HPDE6-E6E7 (cell line): ENCODE measurements around the gene CAMK4.

Experiments used
- DNase-seq: peaks from one replicate; pipeline ENCODE4 v3.0.0; 2011; ENCODE audit warnings: missing footprints; ENCODE audit errors: extremely low spot score

The CAMK4 gene

DNA sequence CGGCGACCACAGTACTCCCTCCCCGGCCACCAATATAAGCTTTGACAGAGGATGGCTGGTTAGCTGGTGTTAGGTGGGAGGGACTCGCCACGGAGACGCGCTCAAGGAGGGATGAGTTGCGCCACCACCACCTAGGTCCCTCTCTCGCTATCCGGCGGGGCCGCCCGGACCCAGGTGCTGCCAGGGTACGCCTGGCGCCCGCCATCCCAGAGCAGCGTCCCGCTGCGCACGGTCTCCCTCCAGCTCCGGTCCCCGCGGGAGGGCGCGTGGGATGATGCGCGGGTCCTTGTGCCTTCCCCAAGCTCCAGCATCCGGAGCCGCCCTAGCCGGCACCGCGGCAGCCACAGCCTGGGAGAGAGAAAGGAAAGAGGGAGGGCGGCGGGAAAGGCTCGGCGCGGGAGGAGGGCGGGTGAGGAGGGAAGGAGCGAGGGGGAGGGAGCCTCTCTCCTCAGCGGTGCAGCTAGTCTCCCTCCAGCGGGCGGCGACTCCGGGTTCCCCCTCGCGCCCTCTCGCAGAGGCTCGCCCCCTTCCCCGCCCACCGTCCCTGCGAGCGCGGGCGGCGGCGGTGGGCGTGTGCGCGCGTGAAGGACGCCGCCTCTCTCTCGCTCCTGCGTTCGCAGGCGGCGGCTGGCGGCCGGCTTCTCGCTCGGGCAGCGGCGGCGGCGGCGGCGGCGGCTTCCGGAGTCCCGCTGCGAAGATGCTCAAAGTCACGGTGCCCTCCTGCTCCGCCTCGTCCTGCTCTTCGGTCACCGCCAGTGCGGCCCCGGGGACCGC, at the start of gene CAMK4:
CAMK4 (plus strand) TSS at position 598 of the 774 bp plus-strand sequence; CDS start at position 698, 100 bp downstream.
- DNase-seq: peak; percentile 44

DNA sequence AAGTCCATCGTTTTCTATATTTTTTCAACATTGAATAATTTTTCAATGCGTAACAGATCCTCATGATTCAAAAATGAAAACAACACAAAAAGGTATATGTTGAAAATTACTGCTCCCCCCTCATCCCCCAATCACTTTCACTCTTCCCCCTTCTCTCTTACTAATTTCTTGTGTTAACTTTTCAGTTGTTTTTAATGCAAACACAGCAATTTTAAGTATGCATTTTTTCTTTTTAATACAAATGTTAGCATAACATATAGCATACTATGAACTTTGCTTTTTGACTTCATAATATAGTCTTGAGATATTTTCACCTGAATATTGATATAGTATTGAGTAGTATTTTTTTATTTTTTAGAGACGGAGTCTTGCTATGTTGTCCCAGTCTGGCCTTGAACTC, 41.1 kb upstream of the CAMK4 start:
- no peak for DNase-seq

DNA sequence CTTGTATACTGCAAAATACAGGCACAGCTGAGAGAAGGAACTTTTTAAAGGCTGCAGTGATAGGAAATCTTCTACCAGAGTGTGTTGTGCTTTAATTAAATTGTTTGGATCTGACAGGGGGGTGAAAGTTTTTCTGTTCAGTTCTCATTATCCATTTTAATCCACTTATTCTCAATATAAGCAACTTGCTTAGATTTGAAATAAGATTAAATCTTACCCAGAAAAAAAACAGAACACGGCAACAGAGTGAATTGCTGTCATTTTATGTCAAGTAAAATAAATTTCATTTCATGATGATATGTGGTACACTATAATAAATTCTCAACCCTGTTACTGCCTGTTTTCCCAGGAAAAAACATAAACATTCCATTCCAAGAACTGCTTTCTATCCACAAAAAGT, 37.1 kb upstream of the CAMK4 start:
- no peak for DNase-seq

DNA sequence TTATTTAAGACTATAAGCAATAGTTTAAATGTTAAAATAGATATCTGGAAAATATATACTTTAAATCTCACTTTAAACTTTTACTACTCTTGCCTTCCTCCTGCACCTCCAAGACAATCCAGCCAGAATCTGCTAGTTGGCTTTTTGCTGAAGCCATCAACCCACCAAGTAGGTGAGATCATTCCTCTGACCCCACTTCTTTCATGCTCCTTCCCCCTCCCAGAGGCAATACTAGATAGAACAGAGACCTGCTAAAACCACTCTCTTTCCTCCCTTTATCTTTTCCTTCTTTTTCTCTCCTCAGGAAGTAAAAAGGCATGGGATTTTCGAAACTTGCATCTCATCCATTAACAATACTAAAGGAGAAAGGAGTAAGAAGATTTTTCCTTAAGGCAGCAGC, 30.1 kb upstream of the CAMK4 start:
- no peak for DNase-seq

DNA sequence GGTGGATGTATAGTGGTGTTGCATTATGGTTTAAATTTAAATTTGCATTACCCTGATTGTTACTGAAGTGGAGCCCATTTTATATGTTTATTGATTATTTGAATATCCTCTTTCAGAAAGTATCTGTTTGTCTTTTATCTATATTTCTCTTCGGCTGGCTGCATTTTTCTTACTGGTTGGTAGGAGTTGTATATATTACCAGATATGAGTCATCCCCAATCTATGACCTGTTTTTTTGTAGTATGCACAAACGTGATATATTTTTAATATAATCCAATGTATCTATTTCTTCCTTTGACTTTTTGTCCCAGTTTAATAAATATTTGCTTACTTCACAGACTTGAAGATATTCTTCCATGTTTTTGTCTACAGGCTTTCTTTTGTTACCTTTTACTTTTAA, 29.3 kb upstream of the CAMK4 start:
- DNase-seq: no peak

DNA sequence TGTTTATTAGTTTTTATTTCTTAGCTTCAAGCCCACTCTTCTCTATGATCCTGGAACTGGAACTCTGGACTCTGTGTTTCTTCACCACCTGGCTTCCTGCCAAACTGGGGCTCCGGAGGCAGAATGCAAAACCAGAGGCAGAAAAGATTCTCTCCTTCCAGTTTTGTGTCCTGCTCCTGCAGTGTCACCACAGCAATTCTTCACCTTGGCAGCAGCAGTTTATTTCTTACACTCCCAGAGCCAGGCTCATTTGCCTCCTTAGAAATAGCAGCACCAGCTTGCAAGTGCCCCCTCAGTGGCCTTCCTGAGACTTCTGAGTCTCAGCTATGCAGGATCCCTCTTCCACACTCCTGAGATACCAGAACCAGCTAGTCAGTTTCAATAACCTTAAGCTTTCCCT, 26.7 kb upstream of the CAMK4 start:
- no peak for DNase-seq

DNA sequence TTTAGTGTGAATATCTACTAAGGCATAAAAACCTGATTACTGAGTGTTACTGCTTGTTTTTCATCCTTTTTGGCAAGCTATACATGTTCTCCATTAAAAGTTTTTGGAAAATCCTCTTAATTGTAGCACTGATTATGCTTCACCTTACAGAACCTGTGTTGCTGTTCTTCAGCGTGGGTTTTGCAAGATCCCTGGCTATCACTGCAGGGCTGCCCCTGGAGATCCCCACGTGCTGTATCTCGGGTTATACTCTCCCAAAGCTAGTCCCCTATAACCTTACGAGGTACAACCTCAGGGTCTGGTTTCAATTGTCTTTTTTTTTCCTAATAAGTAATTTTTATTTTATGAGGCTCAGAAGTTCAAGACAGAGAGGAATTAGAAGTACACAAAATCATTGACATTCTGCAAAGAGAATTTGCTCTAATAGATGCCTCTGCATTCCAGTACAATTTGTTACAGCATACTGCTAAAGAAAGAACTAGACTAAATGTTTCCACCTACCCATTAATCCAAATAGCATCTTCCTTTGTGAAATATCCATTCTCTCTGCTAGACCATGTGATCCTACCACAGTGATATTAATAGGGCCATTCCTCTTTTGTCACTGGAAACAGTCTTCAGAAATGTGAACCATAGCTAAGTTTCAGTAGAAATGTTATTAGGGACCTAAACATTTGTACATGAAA, 25.8 kb upstream of the CAMK4 start:
- no peak for DNase-seq

DNA sequence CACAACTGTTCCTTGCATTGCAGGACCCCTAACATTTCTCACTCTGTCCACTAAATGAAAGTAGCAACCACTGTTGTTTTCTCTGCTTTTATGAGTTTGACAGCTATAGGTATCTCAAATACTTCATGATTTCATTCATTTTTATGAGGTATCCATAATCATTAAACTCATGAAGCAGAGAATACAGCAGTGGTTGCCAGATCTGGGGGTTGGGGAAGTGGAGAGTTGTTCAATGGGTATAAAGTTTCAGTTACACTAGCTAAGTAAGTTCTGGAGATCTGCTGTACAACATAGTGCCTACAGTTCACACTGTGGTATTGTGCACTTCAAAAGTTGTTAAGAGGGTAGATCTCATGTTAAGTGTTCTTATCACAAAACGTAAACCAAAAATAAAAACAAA, 23.4 kb upstream of the CAMK4 start:
- DNase-seq: no peak

DNA sequence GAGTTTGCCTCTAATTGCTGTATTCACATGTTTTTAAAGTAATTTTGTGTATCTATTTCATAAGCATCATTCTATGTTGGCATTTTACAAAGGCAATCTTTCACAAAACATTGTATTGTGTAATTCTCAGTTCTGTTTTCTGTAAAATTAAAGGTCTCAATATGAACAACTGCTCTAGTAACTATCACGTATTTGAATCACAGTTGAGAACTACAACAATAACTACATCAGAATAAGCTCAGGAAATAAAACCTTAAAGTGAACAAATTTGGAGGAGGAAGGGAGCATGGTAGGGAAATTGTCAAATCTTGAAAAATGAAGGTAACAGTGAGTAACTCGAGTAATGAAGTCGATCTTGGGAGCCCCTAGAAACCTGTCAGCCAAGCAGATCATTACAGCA, 22.5 kb upstream of the CAMK4 start:
- no peak for DNase-seq

DNA sequence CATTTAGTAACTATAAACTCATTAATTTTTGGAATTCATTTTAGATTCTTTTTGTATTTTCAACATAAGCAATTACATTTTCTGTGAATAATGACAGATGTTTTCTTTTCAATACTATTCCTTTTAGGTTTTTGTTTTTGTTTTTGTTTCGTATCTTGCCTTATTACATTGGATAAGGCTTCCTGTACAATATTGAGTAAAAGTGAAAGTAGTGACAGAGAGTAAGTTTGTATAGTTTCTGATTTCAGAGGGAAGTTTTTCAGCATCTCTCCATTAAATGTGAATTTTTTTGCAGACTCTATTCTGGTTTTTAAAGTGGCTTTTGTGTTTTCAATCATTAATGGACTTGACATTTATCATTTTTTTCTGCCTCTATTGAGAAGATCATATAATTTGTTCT, 12.8 kb upstream of the CAMK4 start:
- DNase-seq: no peak

DNA sequence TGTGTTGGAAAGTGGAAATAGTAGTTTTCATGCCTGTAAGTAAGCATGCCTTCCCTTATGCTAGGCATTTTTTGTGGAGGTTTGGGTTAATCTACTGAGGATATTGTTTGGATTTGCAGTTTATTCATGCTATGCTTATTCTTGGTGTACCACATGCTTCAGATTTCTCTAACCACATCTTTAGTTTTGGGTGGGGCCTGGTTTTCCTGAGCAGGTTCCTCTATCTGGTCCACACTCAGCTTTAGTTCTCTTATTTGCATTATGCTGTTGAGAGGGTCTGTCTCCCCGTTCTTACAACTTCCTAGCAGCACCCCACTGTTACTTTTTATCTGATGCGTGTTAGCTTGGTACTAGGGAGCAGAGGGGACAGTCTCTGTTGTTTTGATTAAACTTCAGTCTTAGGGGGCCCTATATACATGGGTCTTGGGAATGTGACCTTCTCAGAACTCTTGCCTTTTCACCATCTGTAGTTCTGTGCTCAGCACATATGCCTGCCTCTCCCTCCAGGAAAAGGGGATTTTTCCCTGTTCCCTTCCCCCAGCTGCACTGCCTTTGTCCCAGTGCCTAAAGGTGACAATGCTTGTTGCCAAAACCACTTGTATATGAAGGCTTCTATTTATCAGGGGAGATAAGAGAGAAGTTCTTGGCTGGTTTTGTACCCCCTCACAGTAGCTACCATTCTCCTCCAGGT, 10.0 kb upstream of the CAMK4 start:
- no peak for DNase-seq

DNA sequence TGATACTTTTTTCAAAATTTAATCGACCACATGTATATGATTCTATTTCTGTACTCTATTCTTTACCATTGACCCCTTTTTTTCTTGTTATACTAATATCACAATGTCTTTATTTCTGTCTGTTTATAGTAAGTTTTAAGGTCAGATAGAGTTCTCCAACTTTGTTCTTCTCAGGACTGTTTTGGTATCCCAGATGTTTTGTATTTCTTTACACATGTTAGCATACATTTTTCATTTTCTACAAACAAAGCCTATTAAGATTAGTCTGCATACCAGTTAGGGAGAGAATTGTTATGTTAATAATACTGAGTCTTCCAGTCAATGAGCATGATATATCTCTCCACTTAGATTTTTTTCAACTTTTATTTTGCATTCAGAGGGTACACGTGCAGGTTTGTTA, 8.2 kb upstream of the CAMK4 start:
- no peak for DNase-seq

DNA sequence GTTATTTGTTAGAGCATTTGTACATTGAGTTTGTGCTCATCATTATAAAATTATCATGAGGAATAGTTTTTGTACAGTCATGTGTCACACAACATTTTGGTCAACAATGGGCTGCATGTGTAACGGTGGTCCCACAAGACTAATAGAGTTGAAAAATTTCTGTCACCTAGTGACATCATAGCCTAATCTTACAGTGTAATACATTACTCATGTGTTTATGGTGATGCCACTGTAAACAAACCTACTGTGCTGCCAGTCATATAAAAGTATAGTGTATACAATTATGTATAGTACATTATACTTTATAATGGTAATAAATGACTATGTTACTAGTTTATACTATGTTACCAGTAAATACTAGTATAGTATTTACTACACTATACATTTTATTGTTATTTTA, 3.0 kb upstream of the CAMK4 start:
- no peak for DNase-seq

DNA sequence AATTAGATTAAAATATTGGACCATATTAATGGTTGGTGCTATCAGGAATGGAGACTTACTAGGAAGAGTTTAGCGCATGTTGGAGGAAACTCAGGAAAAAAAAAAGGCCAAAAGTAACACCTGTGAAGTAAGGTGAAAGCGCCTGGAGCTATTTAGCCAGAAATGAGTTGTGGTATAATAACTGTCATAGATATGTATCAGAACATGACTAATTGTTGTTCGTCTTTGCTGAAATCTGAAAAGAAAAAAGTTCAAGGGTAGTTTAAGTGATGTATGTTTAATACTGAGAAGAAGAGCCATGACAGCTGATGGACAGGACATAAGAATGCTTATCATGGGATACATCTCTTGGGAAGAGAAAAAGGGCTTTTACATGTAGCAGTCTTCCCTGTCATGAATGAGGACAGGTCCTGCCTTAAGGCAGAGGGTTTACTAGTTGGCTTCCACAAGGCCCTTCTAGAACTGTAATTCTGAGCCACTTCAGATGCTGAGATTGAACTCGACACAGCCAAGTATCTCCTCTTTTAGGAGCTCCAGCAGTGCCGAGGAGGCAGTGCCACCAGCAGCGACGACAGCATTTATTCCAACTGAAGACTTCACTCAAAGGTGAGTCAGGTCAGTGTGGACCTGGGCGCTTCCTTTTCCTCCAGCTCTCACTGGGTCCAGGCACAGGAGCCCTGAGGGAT, 940 bp upstream of the CAMK4 start:
- peak; percentile 29 for DNase-seq

DNA sequence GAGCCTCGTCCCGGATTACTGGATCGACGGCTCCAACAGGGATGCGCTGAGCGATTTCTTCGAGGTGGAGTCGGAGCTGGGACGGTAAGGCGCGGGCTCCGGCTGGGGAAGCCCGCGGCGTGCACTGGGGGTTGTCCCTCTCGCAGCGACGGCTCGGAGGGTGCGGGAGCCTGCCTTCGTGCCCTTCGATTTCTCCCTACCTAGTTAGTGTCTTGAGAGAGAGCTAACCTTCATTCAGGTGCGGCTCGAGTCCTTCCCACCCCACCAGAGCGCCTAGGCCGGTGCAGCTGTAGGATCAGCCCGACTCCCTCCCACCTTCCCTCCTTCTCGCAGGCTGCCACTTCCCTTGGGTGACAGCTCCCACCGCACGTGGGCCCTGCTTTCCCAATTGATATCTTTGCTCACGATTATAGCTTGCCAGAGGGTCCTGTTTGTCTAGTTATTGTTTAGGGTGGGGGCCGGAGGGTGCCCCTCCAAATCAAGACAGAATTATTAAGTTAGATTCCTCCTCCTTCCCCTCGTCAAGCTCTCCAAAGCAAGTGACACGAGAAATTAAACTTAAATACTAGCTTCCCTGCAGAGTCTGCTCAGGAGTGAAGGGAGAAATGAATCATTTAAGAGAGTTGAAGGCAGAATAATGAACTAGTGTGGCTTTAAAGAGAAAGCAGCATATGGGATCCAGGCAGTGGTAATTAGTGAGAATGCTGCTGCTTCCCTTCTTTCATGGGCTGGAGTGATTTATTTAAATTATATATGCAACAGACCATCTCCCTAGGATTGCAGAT, 569 bp downstream of the CAMK4 start:
- peak; percentile 11 for DNase-seq

DNA sequence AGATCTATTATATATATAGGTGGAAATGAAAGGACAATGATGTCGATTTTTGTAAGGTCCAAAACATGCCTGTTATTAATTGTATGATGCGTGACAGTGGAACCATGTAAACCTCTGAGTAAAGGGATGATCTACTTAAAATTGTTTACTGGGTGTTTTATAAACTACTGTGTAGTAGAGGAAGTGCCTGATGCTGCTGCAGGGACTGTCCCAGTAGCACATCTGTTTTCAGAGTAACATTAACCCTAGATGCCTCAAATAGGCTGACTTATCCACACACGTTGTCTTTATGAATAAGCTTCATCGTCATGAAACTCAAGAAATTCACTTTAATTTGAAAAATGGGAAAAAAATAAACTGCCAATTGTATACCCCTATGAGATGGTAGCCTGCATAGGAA, 1.7 kb downstream of the CAMK4 start:
- DNase-seq: no peak

DNA sequence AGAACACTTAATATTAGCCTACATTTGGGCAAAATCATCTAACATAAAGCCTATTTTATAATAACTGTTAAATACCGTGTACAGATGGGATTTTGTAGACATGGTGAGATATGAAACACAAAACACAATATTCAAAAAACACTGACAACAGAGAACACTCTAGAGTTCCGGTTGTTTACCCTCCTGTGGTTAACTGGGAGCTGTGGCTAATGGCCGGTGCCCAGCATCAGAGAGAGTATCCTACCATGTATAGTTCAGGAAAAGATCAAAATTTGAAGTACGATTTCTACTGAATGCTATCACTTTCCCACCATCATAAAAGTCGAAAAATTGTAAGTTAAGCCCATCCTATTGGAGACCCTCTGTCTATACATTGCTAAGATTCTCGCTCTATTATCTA, 2.4 kb downstream of the CAMK4 start:
- DNase-seq: no peak

DNA sequence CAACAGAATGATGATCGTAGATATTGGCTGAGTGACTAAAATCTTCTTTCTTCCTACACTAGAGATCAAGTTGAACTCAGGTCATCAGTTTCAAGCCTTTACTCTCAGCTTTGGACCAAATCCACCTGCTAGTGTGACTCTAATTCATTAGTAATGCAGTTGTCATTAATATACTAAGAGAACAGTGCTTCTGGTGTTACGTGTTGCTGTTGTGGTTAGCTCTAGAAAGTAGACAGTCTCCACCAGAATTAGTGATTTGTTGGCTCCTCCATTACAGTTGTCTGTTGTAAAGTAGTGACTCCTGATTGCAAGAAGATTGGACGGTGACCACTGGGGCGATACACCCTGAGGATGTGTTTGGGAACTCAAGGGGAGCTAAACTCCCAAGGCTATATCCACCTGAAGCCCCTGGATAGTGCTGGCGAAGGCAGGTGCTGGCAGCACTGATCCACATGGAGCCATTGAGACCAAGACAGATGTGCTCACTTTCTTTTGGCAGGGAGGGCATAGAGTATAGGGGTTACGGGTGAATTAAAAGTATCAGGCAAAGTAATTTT, 3.1 kb downstream of the CAMK4 start:
- DNase-seq: no peak

DNA sequence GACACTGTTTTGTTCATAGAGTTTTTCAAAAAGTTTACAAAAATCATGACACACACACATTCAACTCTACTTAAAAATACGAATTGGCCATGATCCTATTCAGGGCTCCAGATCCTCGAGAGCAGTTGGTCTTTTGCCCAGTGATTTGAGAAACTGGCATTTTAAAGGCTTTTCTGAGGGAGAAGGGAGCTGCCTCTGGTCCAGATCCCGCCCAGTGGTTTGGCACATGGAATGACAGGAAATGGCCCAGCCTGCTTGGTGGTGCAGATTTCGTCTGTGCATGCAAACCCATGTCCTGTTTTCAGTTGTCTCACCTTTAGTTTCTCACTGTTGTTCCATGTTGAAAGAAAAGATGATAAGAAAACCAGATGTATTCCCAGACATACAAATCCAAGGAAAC, 3.6 kb downstream of the CAMK4 start:
- DNase-seq: no peak

DNA sequence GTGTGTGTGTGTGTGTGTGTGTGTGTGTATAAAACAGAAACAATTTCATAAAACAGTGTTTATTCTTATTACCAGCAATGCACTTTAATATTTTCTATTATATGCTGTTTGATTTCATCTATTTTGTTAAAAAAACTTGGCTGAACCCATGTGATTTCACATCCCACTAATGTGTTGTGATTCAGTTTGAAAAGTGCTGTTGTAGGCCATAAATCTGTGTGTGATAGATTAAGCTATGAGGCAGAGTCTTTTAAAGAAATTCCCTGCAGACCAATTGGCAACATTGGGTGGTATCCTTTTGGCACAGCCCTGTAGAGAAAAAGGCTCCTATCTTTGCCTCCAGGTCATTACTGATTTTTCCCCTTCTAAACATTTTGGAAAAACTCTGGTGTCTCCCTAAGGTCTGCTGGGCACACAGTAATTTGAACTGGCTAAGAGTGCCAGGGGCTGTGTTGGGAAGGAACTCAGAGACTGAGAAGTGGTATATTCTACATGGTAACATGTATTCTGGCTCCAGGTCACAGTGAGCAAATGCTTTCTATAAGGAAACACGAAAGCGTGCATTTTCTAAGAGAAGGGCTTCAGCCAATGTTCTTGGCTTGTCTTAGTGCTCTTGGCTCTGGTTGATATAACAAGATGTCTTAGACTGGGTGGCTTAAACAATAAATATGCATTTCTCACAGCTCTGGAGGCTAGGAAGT, 4.5 kb downstream of the CAMK4 start:
- DNase-seq: no peak
